HCT116 (cell line): ENCODE results near the gene FDXR. TPM values are rescaled to one million over a fixed set of nuclear protein-coding genes. Genes with fewer than 3 reads are reported as not detected.

Experiments
- ATAC-seq: fragments of 200-7000 bp; cut with Tn5 transposase; 2 replicates; pipeline ENCODE4 v1.9.1; 2020; ENCODE audit warnings: mild to moderate bottlenecking, moderate library complexity
- BruUV-seq: library from RNA; stranded (reverse); fragments of 400-500 nt; replicated peaks from 2 replicates; lab custom pipeline; 2021; lab: Mats Ljungman, UMichigan
- CTCF ChIA-PET: fragments of 300-600 bp; sonication (Branson Sonifier 250); formaldehyde crosslinking; loops from one replicate; lab custom pipeline; 2021; ENCODE audit warnings: antibody characterized with exemption; lab: Charles Lee
- POLR2A ChIA-PET: fragments of 300-600, 350-600 bp; sonication (Branson Sonifier 250); formaldehyde crosslinking; loops from one replicate; lab custom pipeline; 2021; ENCODE audit warnings: antibody characterized with exemption; lab: Charles Lee
- RAD21 ChIA-PET, 2 experiments: fragments of 300-600 bp; sonication (Branson Sonifier 250); formaldehyde crosslinking; loops; one replicate each; lab custom pipeline; 2023; ENCODE audit warnings: low total read pairs in 2 of 2; ENCODE audit not compliant: uncharacterized antibody in 2 of 2, unreplicated experiment in 2 of 2, low non-redundant PET in 1 of 2; lab: Charles Lee
- DNase-seq: peaks from one replicate; pipeline ENCODE4 v3.0.0-alpha.2; 2010; ENCODE audit warnings: low read depth, low spot score
- H2AFZ ChIP-seq: fragments of 200-600 bp; shearing (Covaris generic), sonication (generic); 2 replicates; pipeline ENCODE4 v1.6.1; 2017; ENCODE audit warnings: low read depth, mixed run types, mixed read lengths, antibody characterized with exemption, low read length; ENCODE audit not compliant: poor library complexity, severe bottlenecking
- H3K27ac ChIP-seq: 2 replicates; pipeline ENCODE4 v1.5.1; 2012; ENCODE audit warnings: low read depth, low read length
- H3K27me3 ChIP-seq: fragments of 200-600 bp; sonication (generic); 2 replicates; pipeline ENCODE4 v1.6.1; 2016; ENCODE audit warnings: mixed run types, low read length, mixed read lengths; ENCODE audit not compliant: insufficient read depth
- H3K36me3 ChIP-seq, 2 experiments: fragments of 200-500 bp in 1 of 2; fragments of 200-600 bp in 1 of 2; sonication (Bioruptor generic) in 1 of 2; sonication (generic) in 1 of 2; 2 replicates each; pipeline versions ENCODE4 v1.5.1 to v1.6.1; 2014 to 2016; ENCODE audit warnings: low read length in 2 of 2, inconsistent platforms in 1 of 2, mixed read lengths in 1 of 2, mixed run types in 1 of 2; ENCODE audit not compliant: insufficient read depth in 2 of 2, control insufficient read depth in 1 of 2
- H3K4me1 ChIP-seq, 2 experiments: fragments of 200-600 bp in 1 of 2; sonication (generic) in 1 of 2; 2 replicates each; pipeline versions ENCODE4 v1.5.1 to v1.6.1; 2012 to 2017; ENCODE audit warnings: low read length in 2 of 2, inconsistent platforms in 1 of 2, mild to moderate bottlenecking in 1 of 2, mixed read lengths in 1 of 2, mixed run types in 1 of 2, moderate library complexity in 1 of 2; ENCODE audit not compliant: insufficient read depth in 2 of 2, control insufficient read depth in 1 of 2
- H3K4me2 ChIP-seq: fragments of 200-600 bp; sonication (generic); 2 replicates; pipeline ENCODE4 v1.6.1; 2017; ENCODE audit warnings: mixed run types, low read length, mixed read lengths
- H3K4me3 ChIP-seq, 2 experiments: fragments of 200-600 bp in 1 of 2; sonication (generic) in 1 of 2; replicated peaks in 1 of 2; 2 replicates each; pipeline ENCODE4 v1.5.1; 2011 to 2016; ENCODE audit warnings: low read length in 2 of 2, control low read depth in 1 of 2, low read depth in 1 of 2, mild to moderate bottlenecking in 1 of 2, mixed read lengths in 1 of 2, mixed run types in 1 of 2
- H3K79me2 ChIP-seq: fragments of 200-600 bp; sonication (generic); 2 replicates; pipeline ENCODE4 v1.6.1; 2017; ENCODE audit warnings: mild to moderate bottlenecking, mixed run types, low read length, moderate library complexity, mixed read lengths; ENCODE audit not compliant: insufficient read depth
- H3K9ac ChIP-seq: fragments of 200-600 bp; sonication (generic); 2 replicates; pipeline ENCODE4 v1.6.1; 2016; ENCODE audit warnings: low read length, mixed read lengths
- H3K9me2 ChIP-seq: fragments of 200-600 bp; sonication (generic), shearing (Covaris generic); 2 replicates; pipeline ENCODE4 v1.6.1; 2017; ENCODE audit warnings: mixed run types, mild to moderate bottlenecking, moderate library complexity; ENCODE audit not compliant: insufficient read depth
- H3K9me3 ChIP-seq, 2 experiments: fragments of 200-500 bp in 1 of 2; fragments of 200-600 bp in 1 of 2; sonication (Bioruptor generic) in 1 of 2; sonication (generic) in 1 of 2; 2 replicates each; pipeline ENCODE4 v1.6.1; 2014 to 2017; ENCODE audit warnings: low read length in 2 of 2, mixed read lengths in 2 of 2, inconsistent platforms in 1 of 2, low read depth in 1 of 2, mild to moderate bottlenecking in 1 of 2, mixed run types in 1 of 2, moderate library complexity in 1 of 2; ENCODE audit not compliant: control insufficient read depth in 1 of 2, insufficient read depth in 1 of 2
- H4K20me1 ChIP-seq: fragments of 200-600 bp; sonication (generic), shearing (Covaris generic); 2 replicates; pipeline ENCODE4 v1.6.1; 2017; ENCODE audit warnings: mixed run types, mild to moderate bottlenecking, moderate library complexity; ENCODE audit not compliant: insufficient read depth
- CBX3 ChIP-seq: IDR thresholded peaks from 2 replicates; pipeline ENCODE4 v1.6.1; 2012; ENCODE audit warnings: low read depth
- CEBPB ChIP-seq: IDR thresholded peaks from 2 replicates; pipeline ENCODE4 v1.6.1; 2012; ENCODE audit warnings: low read depth
- EGR1 ChIP-seq: IDR thresholded peaks from 2 replicates; pipeline ENCODE4 v1.6.1; 2012; ENCODE audit warnings: low read depth
- ELF1 ChIP-seq: IDR thresholded peaks from 2 replicates; pipeline ENCODE4 v1.6.1; 2012; ENCODE audit warnings: low read depth, borderline replicate concordance
- FOSL1 ChIP-seq: IDR thresholded peaks from 2 replicates; pipeline ENCODE4 v1.6.1; 2012; ENCODE audit warnings: low read depth
- RAD21 ChIP-seq: IDR thresholded peaks from 2 replicates; pipeline ENCODE4 v1.6.1; 2012; ENCODE audit warnings: low read depth, mild to moderate bottlenecking
- SRF ChIP-seq: IDR thresholded peaks from 2 replicates; pipeline ENCODE4 v1.6.1; 2012; ENCODE audit warnings: low read depth
- intact Hi-C: fragments of 100-400 bp; cut with micrococcal nuclease; formaldehyde crosslinking; loops from 2 replicates; pipeline ENCODE4 v1.10.0; 2022
- total RNA-seq: library from RNA; stranded (reverse); gene quantifications from one replicate; pipeline ENCODE4 v1.2.1, GENCODE V29; 2021; ENCODE audit not compliant: unreplicated experiment
- TF ChIP-seq, protein P1 (sequence below): IDR thresholded peaks from 2 replicates; pipeline ENCODE4 v1.6.1; 2012; ENCODE audit warnings: low read depth

FDXR gene
- total RNA-seq, 1 experiment from 2014 or later: 98.8 TPM

GRCh38 chr17:74816905-74817620 is 55.7 kb downstream of the FDXR start:
- no peaks in the 10 kb centered on the region for H3K9me2 ChIP-seq
- H3K9ac ChIP-seq: no peak overlapping the region
- no peak for ATAC-seq
- H3K4me2 ChIP-seq: no peak overlapping the region
- DNase-seq: no peak
- no peaks in the 10 kb centered on the region for H3K4me1 ChIP-seq
- ChIA-PET CTCF (no interaction called here), RAD21 (no interaction called here), POLR2A (interaction anchor here (0.6 kb wide), 1 partner anchor 62 kb away, joined by 3 read pairs; no protein-coding TSS in a partner anchor)
- H3K79me2 ChIP-seq: no peaks in the 10 kb centered on the region
- no TSS peak for BruUV-seq
- H2AFZ ChIP-seq: no peak overlapping the region
- intact Hi-C loops: no loop called here
- no peaks in the 10 kb centered on the region for H4K20me1 ChIP-seq
- no peaks in the 10 kb centered on the region for H3K36me3 ChIP-seq
- TF ChIP-seq FOSL1: no peak
- TF ChIP-seq, protein P1, sequence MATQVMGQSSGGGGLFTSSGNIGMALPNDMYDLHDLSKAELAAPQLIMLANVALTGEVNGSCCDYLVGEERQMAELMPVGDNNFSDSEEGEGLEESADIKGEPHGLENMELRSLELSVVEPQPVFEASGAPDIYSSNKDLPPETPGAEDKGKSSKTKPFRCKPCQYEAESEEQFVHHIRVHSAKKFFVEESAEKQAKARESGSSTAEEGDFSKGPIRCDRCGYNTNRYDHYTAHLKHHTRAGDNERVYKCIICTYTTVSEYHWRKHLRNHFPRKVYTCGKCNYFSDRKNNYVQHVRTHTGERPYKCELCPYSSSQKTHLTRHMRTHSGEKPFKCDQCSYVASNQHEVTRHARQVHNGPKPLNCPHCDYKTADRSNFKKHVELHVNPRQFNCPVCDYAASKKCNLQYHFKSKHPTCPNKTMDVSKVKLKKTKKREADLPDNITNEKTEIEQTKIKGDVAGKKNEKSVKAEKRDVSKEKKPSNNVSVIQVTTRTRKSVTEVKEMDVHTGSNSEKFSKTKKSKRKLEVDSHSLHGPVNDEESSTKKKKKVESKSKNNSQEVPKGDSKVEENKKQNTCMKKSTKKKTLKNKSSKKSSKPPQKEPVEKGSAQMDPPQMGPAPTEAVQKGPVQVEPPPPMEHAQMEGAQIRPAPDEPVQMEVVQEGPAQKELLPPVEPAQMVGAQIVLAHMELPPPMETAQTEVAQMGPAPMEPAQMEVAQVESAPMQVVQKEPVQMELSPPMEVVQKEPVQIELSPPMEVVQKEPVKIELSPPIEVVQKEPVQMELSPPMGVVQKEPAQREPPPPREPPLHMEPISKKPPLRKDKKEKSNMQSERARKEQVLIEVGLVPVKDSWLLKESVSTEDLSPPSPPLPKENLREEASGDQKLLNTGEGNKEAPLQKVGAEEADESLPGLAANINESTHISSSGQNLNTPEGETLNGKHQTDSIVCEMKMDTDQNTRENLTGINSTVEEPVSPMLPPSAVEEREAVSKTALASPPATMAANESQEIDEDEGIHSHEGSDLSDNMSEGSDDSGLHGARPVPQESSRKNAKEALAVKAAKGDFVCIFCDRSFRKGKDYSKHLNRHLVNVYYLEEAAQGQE: no peak
- TF ChIP-seq CEBPB: no peak
- no peak for TF ChIP-seq RAD21
- no peak for TF ChIP-seq CBX3
- TF ChIP-seq SRF: no peak
- no peak for TF ChIP-seq ELF1
- no peak for TF ChIP-seq EGR1
- H3K27me3 ChIP-seq: no peaks in the 10 kb centered on the region
- H3K27ac ChIP-seq: no peak overlapping the region
- H3K9me3 ChIP-seq: no peaks in the 10 kb centered on the region
- H3K4me3 ChIP-seq: no peak overlapping the region
